ENCODE measurements around the gene BIN1. TPM values are rescaled to one million over a fixed set of nuclear protein-coding genes. Genes with fewer than 3 reads are reported as not detected.
A peak's percentile ranks its signal among the peaks of the same experiment; 100 is the strongest.

Gene BIN1
- polyA plus RNA-seq, 1 donor from 2014 or later: 175 TPM

- Mint-ChIP-seq H3K36me3 (peaks cover 3% of the 10 kb centered on the region), H3K4me1 (peaks cover 0 to 15% (median 11%) of the 10 kb centered on the region in 3 donors), H3K27me3 (no peaks in the 10 kb centered on the region), H3K9me3 (no peaks in the 10 kb centered on the region), H3K27ac (peak overlapping the region in 1 of 3 donors; percentile 65), H3K4me3 (no peak overlapping the region)
Observed at GRCh38 chr2:127071901-127072328, 35.0 kb downstream of the BIN1 start.

DNA sequence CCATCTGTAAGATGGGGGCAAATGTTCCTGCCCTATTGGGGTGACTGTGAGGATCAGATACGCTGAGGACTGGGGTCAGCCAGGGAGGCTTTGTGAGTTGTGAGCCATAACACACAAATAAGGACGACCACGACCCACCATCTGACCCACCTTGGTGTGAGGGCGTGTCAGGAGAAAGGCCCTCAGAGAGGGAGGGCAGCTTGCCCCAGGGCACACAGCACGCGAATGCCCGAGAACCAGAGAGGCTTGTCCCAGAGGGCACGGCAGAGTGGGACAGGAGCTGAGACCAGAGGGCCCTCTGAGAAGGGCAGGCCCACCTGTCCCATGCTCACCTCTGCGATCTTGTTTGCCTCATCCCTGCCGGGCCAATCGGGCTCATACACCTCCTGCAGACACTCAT, 36.7 kb downstream of the BIN1 start:
- Mint-ChIP-seq H3K4me1 (peaks cover 0 to 11% (median 9%) of the 10 kb centered on the region in 3 donors), H3K27ac (peak overlapping the region in 1 of 3 donors; percentile 67), H3K4me3 (no peak overlapping the region), H3K27me3 (no peaks in the 10 kb centered on the region), H3K36me3 (peaks cover 4% of the 10 kb centered on the region), H3K9me3 (no peaks in the 10 kb centered on the region)

DNA sequence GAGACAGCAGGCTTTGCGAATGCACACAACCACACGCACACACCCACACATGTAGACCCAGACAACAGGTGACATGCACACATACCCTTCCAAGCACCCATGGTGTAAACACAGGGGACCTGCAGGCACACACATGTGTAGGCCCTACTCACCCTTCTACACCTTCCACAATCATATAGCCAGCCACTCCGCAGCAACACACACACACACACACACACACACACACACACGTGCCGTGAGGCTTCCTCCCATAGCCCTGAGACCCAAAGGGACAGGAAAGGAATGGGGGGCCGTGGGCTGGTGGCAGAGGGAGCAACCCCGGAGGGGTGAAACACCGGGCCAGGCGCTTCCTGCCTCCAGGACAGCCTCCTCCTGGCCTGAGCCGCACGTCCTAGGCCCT, 37.4 kb downstream of the BIN1 start:
- peaks cover 0 to 11% (median 9%) of the 10 kb centered on the region in 3 donors for H3K4me1 Mint-ChIP-seq
- H3K27me3 Mint-ChIP-seq: no peaks in the 10 kb centered on the region
- H3K27ac Mint-ChIP-seq: peak overlapping the region in 2 of 3 donors; percentile 14 to 43
- H3K9me3 Mint-ChIP-seq: no peaks in the 10 kb centered on the region
- H3K4me3 Mint-ChIP-seq: peak overlapping the region in 2 of 4 donors; percentile 14 to 17
- H3K36me3 Mint-ChIP-seq: peaks cover 4% of the 10 kb centered on the region

DNA sequence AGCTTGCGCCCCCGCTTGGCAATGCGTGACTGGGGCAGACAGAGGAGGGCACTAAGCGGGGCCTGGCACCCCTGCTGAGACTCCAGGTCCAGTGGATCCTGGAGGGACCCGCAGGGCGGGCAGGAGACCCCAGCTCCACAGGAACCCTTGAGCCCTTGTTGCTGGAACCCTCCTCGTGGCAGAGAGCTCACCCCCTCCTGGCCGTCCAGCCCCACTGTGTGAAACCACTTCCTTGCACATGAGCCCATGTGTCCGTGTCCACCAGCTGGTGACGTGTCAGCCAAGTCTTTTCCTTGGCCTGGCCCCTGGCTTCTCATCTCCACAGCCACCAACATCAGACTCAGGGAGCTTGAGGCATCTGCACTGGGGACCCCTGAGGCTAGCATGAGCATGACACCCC, 38.0 kb downstream of the BIN1 start:
- Mint-ChIP-seq H3K27ac (peak overlapping the region in 1 of 3 donors; percentile 43), H3K4me3 (no peak overlapping the region), H3K36me3 (peaks cover 4% of the 10 kb centered on the region), H3K27me3 (no peaks in the 10 kb centered on the region), H3K4me1 (peaks cover 0 to 11% (median 7%) of the 10 kb centered on the region in 3 donors), H3K9me3 (no peaks in the 10 kb centered on the region)

DNA sequence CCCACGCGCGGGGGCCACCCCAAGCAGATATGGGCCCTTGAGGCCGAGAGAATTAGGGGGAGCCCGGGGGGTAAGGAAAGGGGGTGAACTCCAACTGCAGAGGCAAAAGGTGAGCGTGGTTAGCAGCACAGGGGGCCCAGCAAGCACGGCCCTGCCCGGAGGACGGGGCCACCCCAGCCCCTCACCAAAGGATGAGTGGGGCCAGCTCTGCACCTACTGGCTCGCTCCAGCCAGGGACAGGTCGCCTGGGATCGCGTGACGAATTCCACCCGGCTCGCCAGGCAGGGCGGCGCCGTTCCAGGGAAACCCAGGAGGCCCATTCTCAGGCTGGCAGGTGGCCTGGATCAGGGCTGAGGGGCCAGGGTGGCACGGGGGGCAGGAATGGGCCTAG, 38.6 kb downstream of the BIN1 start:
- no peaks in the 10 kb centered on the region for H3K9me3 Mint-ChIP-seq
- no peaks in the 10 kb centered on the region for H3K27me3 Mint-ChIP-seq
- H3K36me3 Mint-ChIP-seq: peaks cover 4% of the 10 kb centered on the region
- peaks cover 0 to 11% (median 6%) of the 10 kb centered on the region in 3 donors for H3K4me1 Mint-ChIP-seq
- peak overlapping the region in 1 of 3 donors; percentile 43 for H3K27ac Mint-ChIP-seq
- no peak overlapping the region for H3K4me3 Mint-ChIP-seq

GRCh38 chr2:127067620-127068350, 39.2 kb downstream of the BIN1 start:
- no peak overlapping the region for H3K4me3 Mint-ChIP-seq
- H3K4me1 Mint-ChIP-seq: peaks cover 0 to 11% (median 4%) of the 10 kb centered on the region in 3 donors
- H3K9me3 Mint-ChIP-seq: no peaks in the 10 kb centered on the region
- peaks cover 4% of the 10 kb centered on the region for H3K36me3 Mint-ChIP-seq
- H3K27ac Mint-ChIP-seq: no peak overlapping the region
- no peaks in the 10 kb centered on the region for H3K27me3 Mint-ChIP-seq

DNA sequence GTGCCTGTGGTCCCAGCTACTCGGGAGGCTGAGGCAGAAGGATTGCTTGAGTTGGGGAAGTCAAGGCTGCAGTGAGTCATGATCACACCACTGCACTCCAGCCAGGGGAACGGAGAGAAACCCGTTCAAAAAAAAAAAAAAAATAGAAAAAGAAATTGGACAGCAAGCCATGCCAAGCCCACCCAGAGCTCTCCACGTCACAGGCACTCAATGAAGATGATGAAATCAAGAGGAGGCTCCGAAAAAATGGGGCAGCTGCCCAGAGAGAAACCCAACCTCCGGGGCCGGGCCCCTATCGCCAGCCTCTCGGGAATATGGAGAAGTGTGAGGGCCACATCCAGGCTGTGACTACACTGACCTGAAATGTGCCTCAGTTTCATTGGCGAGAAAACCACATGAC, 40.0 kb downstream of the BIN1 start:
- Mint-ChIP-seq H3K4me1 (peaks cover 0 to 9% (median 4%) of the 10 kb centered on the region in 3 donors), H3K4me3 (no peak overlapping the region), H3K36me3 (peaks cover 4% of the 10 kb centered on the region)

DNA sequence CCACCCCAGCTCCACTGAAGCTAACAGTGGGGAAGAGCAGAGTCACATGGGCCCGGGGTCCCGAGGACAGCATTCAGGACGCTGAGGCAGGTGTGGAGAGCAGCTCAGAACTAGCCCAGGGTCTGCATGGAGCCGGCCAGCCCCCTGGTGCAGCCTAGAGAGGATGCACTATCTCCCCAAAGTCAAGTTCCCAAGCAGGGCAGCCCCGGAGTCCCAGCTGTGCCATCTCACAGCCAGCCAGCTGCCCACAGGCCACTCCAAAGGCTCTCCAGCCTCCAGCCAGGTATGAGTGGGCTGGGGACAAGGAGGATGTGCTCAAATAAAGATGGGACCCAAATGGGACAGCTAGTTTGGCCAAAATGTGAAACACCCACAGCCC, 41.0 kb downstream of the BIN1 start:
- Mint-ChIP-seq H3K27ac (no peak overlapping the region), H3K4me3 (no peak overlapping the region), H3K4me1 (peaks cover 0 to 9% (median 4%) of the 10 kb centered on the region in 3 donors), H3K27me3 (no peaks in the 10 kb centered on the region), H3K36me3 (peaks cover 2% of the 10 kb centered on the region), H3K9me3 (no peaks in the 10 kb centered on the region)

More for the DNA sequence above, 40.0 kb downstream of the BIN1 start:
- no peaks in the 10 kb centered on the region for H3K27me3 Mint-ChIP-seq
- H3K9me3 Mint-ChIP-seq: no peaks in the 10 kb centered on the region
- peak overlapping the region in 1 of 3 donors; percentile 59 for H3K27ac Mint-ChIP-seq

DNA sequence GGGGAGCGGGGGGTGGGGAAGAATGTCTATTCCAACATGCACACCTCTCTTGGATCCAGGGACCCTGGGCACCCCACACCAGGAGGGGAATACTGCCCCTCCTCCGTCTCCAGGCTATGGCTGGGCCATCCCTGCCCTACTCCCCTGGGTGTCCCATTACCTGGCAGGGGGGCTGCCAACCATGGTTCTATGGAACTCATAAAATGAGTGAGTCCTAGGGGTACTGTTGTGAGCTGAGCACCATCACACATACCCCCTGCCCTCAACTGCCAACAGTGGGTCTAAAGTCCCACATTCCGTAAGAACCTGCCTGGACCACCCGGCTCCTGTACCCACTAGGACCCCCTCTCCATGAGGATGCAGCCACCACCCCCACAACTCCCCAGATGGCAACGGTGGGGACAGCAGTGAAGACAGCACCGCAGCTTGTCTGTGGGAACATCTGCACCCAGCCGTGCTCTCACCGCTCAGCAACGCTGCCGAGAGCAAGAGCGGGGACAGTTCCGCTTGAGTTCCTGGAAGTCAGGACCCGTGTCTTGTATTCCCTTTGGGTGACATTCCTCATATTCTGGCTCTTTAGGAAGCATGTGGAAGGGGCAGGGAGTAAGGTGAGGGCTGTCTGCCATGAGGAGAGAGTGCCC, 41.5 kb downstream of the BIN1 start:
- H3K9me3 Mint-ChIP-seq: no peaks in the 10 kb centered on the region
- H3K4me1 Mint-ChIP-seq: peaks cover 0 to 9% (median 4%) of the 10 kb centered on the region in 3 donors
- no peaks in the 10 kb centered on the region for H3K27me3 Mint-ChIP-seq
- H3K36me3 Mint-ChIP-seq: peaks cover 2% of the 10 kb centered on the region
- H3K4me3 Mint-ChIP-seq: no peak overlapping the region
- no peak overlapping the region for H3K27ac Mint-ChIP-seq

DNA sequence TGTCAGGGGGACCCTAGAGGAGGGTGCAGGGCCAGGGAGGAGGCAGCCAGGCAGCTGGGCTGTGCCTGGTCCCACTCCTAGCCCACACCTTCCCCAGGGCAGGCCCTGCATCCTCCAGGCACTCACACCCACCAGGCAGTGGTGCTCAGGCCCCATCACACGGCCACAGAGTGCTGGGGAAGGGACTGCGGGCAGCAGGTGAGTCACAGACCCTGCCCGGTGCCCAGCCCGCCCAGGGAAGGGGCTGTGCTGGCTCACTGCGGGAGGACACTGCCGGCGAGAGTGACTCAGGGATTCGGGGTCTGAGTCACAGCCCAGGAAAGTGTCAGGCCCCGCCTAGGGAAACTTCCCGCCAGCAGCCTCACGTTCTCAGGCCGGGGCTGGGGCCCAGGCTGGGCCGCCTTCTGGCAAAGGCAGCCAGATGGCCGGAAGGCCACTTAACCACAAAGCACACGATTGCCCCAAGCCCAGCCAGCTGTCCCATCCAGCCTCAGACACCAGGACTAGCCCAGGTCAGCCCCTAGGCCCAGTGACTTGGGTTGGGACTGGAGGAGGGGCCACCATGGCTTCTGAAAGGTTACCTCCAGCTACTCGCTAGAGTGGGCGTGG, 42.2 kb downstream of the BIN1 start:
- Mint-ChIP-seq H3K36me3 (peaks cover 2% of the 10 kb centered on the region), H3K4me1 (peaks cover 0 to 9% (median 4%) of the 10 kb centered on the region in 3 donors), H3K27ac (no peak overlapping the region), H3K9me3 (no peaks in the 10 kb centered on the region), H3K27me3 (no peaks in the 10 kb centered on the region), H3K4me3 (no peak overlapping the region)

DNA sequence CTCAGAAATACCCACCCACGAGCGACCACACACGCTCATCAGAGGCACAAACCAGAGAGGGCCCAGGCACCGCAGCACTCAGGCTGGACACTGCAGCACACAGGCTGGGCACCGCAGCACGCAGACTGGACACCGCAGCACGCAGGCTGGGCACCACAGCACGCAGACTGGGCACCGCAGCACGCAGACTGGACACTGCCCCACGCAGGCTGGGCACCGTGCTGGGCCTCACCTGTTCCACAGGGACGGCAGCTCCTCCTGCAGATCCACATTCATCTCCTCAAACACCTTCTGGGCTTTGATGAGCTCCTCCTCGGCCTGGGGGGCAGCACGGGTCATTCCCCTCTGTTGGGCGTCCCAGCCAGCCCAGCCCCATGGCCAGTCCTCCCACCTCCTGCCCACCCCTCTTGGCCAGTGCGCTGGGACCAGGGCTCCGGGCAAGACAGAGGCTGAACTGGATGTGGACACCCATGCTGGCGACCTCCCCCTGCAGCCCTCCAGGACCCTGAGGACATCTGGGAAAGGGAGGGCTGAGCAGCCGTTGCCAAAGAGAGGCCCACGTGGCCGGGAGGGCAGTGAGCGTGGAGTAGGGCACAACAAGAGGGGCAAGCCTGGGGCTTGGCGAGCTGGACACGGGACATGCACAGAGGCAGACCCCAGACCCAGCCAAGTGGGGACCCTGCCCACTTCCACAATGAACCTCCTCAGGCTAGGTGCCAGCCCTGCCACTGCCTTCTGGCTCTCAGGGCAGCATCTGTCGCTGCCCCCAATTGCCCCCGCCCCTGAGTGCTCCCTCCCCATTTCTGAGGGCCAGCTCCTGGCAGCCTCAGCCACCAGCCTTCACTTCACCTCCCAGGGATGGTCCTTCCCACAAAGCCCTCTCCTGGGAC, 43.0 kb downstream of the BIN1 start:
- H3K9me3 Mint-ChIP-seq: no peaks in the 10 kb centered on the region
- H3K36me3 Mint-ChIP-seq: peaks cover 2% of the 10 kb centered on the region
- H3K27ac Mint-ChIP-seq: no peak overlapping the region
- H3K27me3 Mint-ChIP-seq: no peaks in the 10 kb centered on the region
- H3K4me3 Mint-ChIP-seq: no peak overlapping the region
- H3K4me1 Mint-ChIP-seq: peaks cover 0 to 4% (median 4%) of the 10 kb centered on the region in 3 donors

- no peak overlapping the region for H3K4me3 Mint-ChIP-seq
- peak overlapping the region in 1 of 3 donors; percentile 31 for H3K27ac Mint-ChIP-seq
- no peaks in the 10 kb centered on the region for H3K4me1 Mint-ChIP-seq
- no peaks in the 10 kb centered on the region for H3K9me3 Mint-ChIP-seq
- H3K36me3 Mint-ChIP-seq: peaks cover 1% of the 10 kb centered on the region
- no peaks in the 10 kb centered on the region for H3K27me3 Mint-ChIP-seq
Observed at GRCh38 chr2:127061375-127062273, 45.3 kb downstream of the BIN1 start.

DNA sequence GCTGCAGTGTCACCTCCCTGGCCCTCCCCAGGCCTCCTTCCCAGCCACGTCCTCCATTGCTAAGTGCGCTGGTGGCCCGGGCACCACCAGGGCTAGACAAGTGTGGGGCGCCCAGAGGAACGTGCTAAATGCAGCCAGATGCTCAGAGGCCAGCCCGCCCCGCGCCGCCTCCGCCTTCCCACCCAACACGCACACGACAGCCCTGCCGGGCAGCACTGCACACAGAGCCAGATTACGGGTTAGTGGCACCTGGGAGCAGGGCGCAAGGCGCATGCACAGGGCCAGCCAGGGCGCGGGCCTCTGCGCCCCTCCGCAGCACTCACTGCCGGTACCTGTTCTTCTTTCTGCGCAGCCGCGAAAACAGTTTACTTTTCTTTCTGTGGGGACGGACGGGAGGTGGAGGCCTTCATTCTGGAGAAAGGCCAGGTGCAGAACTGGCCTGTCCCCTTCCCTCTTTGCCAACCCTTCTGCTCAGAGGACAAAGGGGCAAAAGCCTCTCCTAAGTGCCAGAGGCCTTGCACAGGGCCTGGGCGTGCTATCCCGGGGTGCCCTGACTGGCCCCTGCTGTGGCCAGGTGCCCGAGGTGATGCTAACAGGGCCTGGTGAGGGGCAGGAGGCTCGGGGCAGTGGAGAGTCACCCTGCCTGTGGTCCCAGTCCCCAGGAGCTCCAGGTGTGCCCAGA, 46.5 kb downstream of the BIN1 start:
- Mint-ChIP-seq H3K36me3 (peaks cover 1% of the 10 kb centered on the region), H3K27me3 (no peaks in the 10 kb centered on the region), H3K4me3 (no peak overlapping the region), H3K4me1 (no peaks in the 10 kb centered on the region), H3K9me3 (no peaks in the 10 kb centered on the region), H3K27ac (no peak overlapping the region)
